ENCODE results near the gene OBP2A.
A peak's percentile ranks its signal among the peaks of the same experiment; 100 is the strongest.
"Not testable (repeated sequence)": the region's sequence is repeated elsewhere in the genome, so short reads cannot be mapped to it uniquely, and the experiment has no call there.

OBP2A gene

GRCh38 chr9:135512241-135512603 lies 33.7 kb upstream of the OBP2A start:
- no peak for DNase-seq (ENCODE audit: low spot score)

- no peak for DNase-seq (ENCODE audit: low spot score)
These were observed 33.0 kb upstream of the OBP2A start for GRCh38 chr9:135512904-135513303.

- DNase-seq (ENCODE audit: low spot score), result no peak
These were observed 32.5 kb upstream of the OBP2A start for GRCh38 chr9:135513351-135513846.

GRCh38 chr9:135513906-135514305 lies 32.0 kb upstream of the OBP2A start:
- DNase-seq (ENCODE audit: low spot score), result not testable (repeated sequence)

GRCh38 chr9:135514342-135515082 lies 31.4 kb upstream of the OBP2A start:
- no peak for DNase-seq (ENCODE audit: low spot score)

GRCh38 chr9:135515083-135515951 lies 30.6 kb upstream of the OBP2A start:
- DNase-seq (ENCODE audit: low spot score), result no peak

- no peak for DNase-seq (ENCODE audit: low spot score)
These were observed 29.6 kb upstream of the OBP2A start for GRCh38 chr9:135516132-135516860.

- DNase-seq (ENCODE audit: low spot score), result no peak
These were observed 28.5 kb upstream of the OBP2A start for GRCh38 chr9:135517407-135517822.

- DNase-seq (ENCODE audit: low spot score), result no peak
These were observed 26.6 kb upstream of the OBP2A start for GRCh38 chr9:135519179-135519971.

- DNase-seq (ENCODE audit: low spot score), result no peak
These were observed 24.9 kb upstream of the OBP2A start, which contains the start of gene LCN1 for GRCh38 chr9:135520916-135521607. Gene LCN1 (plus strand): TSS chr9:135521440. CDS start chr9:135521498, 58 bp downstream.

GRCh38 chr9:135521608-135522095 lies 24.3 kb upstream of the OBP2A start:
- DNase-seq (ENCODE audit: low spot score), result no peak

- no peak for DNase-seq (ENCODE audit: low spot score)
These were observed 23.6 kb upstream of the OBP2A start for GRCh38 chr9:135522137-135522877.

- no peak for DNase-seq (ENCODE audit: low spot score)
These were observed 23.0 kb upstream of the OBP2A start for GRCh38 chr9:135522931-135523330.

- DNase-seq (ENCODE audit: low spot score), result no peak
These were observed 22.3 kb upstream of the OBP2A start for GRCh38 chr9:135523521-135524129.

GRCh38 chr9:135524130-135524861 lies 21.6 kb upstream of the OBP2A start:
- peak; percentile 50 for DNase-seq (ENCODE audit: low spot score)

GRCh38 chr9:135525241-135526088 lies 20.5 kb upstream of the OBP2A start:
- DNase-seq (ENCODE audit: low spot score), result no peak

GRCh38 chr9:135526089-135526729 lies 19.7 kb upstream of the OBP2A start:
- no peak for DNase-seq (ENCODE audit: low spot score)

Measured in AG08395 (cell line).